MCF 10A (cell line): ENCODE data around the gene BPIFB2. TPM values are rescaled to one million over a fixed set of nuclear protein-coding genes. Genes with fewer than 3 reads are reported as not detected.

ENCODE experiments used
- BruUV-seq: library from RNA; stranded (reverse); fragments of 400-500 nt; replicated peaks from 2 replicates; lab custom pipeline; 2021; lab: Mats Ljungman, UMichigan
- CTCF ChIA-PET: fragments of 300-600 bp; sonication (Branson Sonifier 250); formaldehyde crosslinking; extraction: SDS; loops from one replicate; lab custom pipeline; 2021; ENCODE audit warnings: antibody characterized with exemption, inconsistent platforms; lab: Yijun Ruan, JAX
- POLR2A ChIA-PET: fragments of 300-600, 350-650 bp; sonication (Branson Sonifier 250); formaldehyde crosslinking; extraction: SDS; loops from one replicate; lab custom pipeline; 2020; ENCODE audit warnings: antibody characterized with exemption, inconsistent platforms; lab: Yijun Ruan, JAX
- DNase-seq: peaks from one replicate; pipeline ENCODE4 v3.0.0-alpha.2; 2018; ENCODE audit not compliant: unreplicated experiment
- H3K27ac Mint-ChIP-seq: one replicate; pipeline ENCODE4 v1.8.0; 2022; ENCODE audit warnings: mild to moderate bottlenecking, low read depth, mixed read lengths; ENCODE audit not compliant: unreplicated experiment
- H3K27me3 Mint-ChIP-seq: one replicate; pipeline ENCODE4 v1.8.0; 2022; ENCODE audit warnings: mixed read lengths; ENCODE audit not compliant: insufficient read depth, unreplicated experiment
- H3K36me3 Mint-ChIP-seq: one replicate; pipeline ENCODE4 v1.8.0; 2022; ENCODE audit warnings: mild to moderate bottlenecking, moderate library complexity, mixed read lengths; ENCODE audit not compliant: insufficient read depth, unreplicated experiment
- H3K4me1 Mint-ChIP-seq: one replicate; pipeline ENCODE4 v1.8.0; 2022; ENCODE audit warnings: mixed read lengths; ENCODE audit not compliant: insufficient read depth, unreplicated experiment
- H3K4me3 Mint-ChIP-seq: one replicate; pipeline ENCODE4 v1.8.0; 2022; ENCODE audit warnings: mild to moderate bottlenecking, moderate library complexity, mixed read lengths; ENCODE audit not compliant: unreplicated experiment
- H3K9me3 Mint-ChIP-seq: one replicate; pipeline ENCODE4 v1.8.0; 2022; ENCODE audit warnings: mixed read lengths; ENCODE audit not compliant: unreplicated experiment
- CTCF ChIP-seq: fragments of 200-600 bp; IDR thresholded peaks from one replicate; pipeline ENCODE4 v1.8.0; 2022; ENCODE audit warnings: antibody characterized with exemption, mild to moderate bottlenecking; ENCODE audit not compliant: unreplicated experiment
- intact Hi-C: fragments of 100-400 bp; cut with micrococcal nuclease; formaldehyde crosslinking; loops from 2 replicates; pipeline ENCODE4 v1.14.1; 2022
- total RNA-seq: library from RNA; stranded (reverse); gene quantifications from 2 replicates; pipeline ENCODE4 v1.2.3, GENCODE V29; 2022

The BPIFB2 gene
- total RNA-seq, 1 experiment from 2014 or later = not detected

DNA sequence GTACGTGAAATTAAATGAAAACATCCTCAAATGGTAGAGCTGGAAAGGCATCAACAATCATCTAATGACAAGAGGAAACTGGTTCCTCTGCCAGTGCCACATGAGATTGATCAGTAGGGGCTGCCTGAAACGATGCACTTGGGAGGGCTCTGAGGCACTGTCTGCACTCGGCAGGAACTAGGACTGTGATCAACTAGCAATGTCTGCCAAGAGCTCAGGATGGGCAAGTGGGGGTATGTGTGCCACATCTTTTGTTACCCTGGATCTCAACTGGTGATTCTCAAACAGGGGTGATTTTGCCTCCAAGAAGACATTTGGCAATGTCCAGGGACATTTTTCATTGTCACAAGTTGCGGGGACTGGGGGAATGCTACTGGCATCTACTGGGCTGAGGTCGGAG, 25.9 kb downstream of the BPIFB2 start:
- Mint-ChIP-seq H3K4me3 (no peak overlapping the region), H3K4me1 (no peaks in the 10 kb centered on the region), H3K9me3 (no peaks in the 10 kb centered on the region), H3K27me3 (peaks cover 27% of the 10 kb centered on the region), H3K36me3 (no peaks in the 10 kb centered on the region), H3K27ac (no peak overlapping the region)
- no TSS peak for BruUV-seq
- TF ChIP-seq CTCF = no peak
- no peak for DNase-seq
- intact Hi-C loops = no loop called here
- CTCF ChIA-PET = no interaction called here
- POLR2A ChIA-PET = no interaction called here

- Mint-ChIP-seq H3K4me3 (no peak overlapping the region), H3K27ac (no peak overlapping the region), H3K27me3 (peaks cover 34% of the 10 kb centered on the region), H3K9me3 (no peaks in the 10 kb centered on the region), H3K36me3 (no peaks in the 10 kb centered on the region), H3K4me1 (no peaks in the 10 kb centered on the region)
- CTCF ChIA-PET = no interaction called here
- no peak for DNase-seq
- TF ChIP-seq CTCF = no peak
- no TSS peak for BruUV-seq
- POLR2A ChIA-PET = interaction anchor here (1.0 kb wide), 1 partner anchor 10 kb away, joined by 3 read pairs; no protein-coding TSS in a partner anchor
- intact Hi-C loops = no loop called here
Observed at GRCh38 chr20:33034115-33034514, 26.6 kb downstream of the BPIFB2 start.

GRCh38 chr20:33034901-33035492, 27.5 kb downstream of the BPIFB2 start:
- H3K27ac Mint-ChIP-seq = no peak overlapping the region
- H3K9me3 Mint-ChIP-seq = no peaks in the 10 kb centered on the region
- TF ChIP-seq CTCF = no peak
- H3K4me3 Mint-ChIP-seq = no peak overlapping the region
- POLR2A ChIA-PET = interaction anchor here (1.0 kb wide), 1 partner anchor 10 kb away, joined by 3 read pairs; no protein-coding TSS in a partner anchor
- intact Hi-C loops = no loop called here
- H3K36me3 Mint-ChIP-seq = no peaks in the 10 kb centered on the region
- no TSS peak for BruUV-seq
- H3K27me3 Mint-ChIP-seq = peaks cover 41% of the 10 kb centered on the region
- CTCF ChIA-PET = no interaction called here
- no peaks in the 10 kb centered on the region for H3K4me1 Mint-ChIP-seq
- DNase-seq = no peak

- ChIA-PET CTCF (no interaction called here), POLR2A (no interaction called here)
- Mint-ChIP-seq H3K4me1 (no peaks in the 10 kb centered on the region), H3K9me3 (no peaks in the 10 kb centered on the region), H3K27me3 (peaks cover 55% of the 10 kb centered on the region), H3K4me3 (no peak overlapping the region), H3K27ac (no peak overlapping the region), H3K36me3 (no peaks in the 10 kb centered on the region)
- no peak for TF ChIP-seq CTCF
- intact Hi-C loops = no loop called here
- BruUV-seq = no TSS peak
- no peak for DNase-seq
Observed at GRCh38 chr20:33037456-33037855, 30.0 kb downstream of the BPIFB2 start.
